Mesendoderm (in vitro differentiated cells): ENCODE data around the gene ELP2.
"Not testable (repeated sequence)": the region's sequence is repeated elsewhere in the genome, so short reads cannot be mapped to it uniquely, and the experiment has no call there.

Experiments used
- DNase-seq: peaks from one replicate; pipeline ENCODE4 v3.0.0; 2013
- H2AK5ac ChIP-seq: 2 replicates; pipeline ENCODE4 v1.6.1; 2013; ENCODE audit warnings: low read length, inconsistent platforms
- H2BK120ac ChIP-seq: 2 replicates; pipeline ENCODE4 v1.6.1; 2013; ENCODE audit warnings: low read depth, mild to moderate bottlenecking, low read length, moderate library complexity, mixed read lengths
- H2BK15ac ChIP-seq: replicated peaks from 2 replicates; pipeline ENCODE4 v1.6.1; 2013; ENCODE audit warnings: low read depth, mild to moderate bottlenecking, moderate library complexity
- H2BK5ac ChIP-seq: 2 replicates; pipeline ENCODE4 v1.6.1; 2013; ENCODE audit warnings: low read length, inconsistent platforms
- H3K18ac ChIP-seq: 2 replicates; pipeline ENCODE4 v1.6.1; 2013; ENCODE audit warnings: mild to moderate bottlenecking, low read length, mixed read lengths
- H3K23ac ChIP-seq: one replicate; pipeline ENCODE4 v1.6.1; 2013; ENCODE audit warnings: low read length
- H3K27ac ChIP-seq: 2 replicates; pipeline ENCODE4 v1.5.1; 2013; ENCODE audit warnings: low read depth, mild to moderate bottlenecking, inconsistent platforms, low read length, moderate library complexity
- H3K27me3 ChIP-seq: 2 replicates; pipeline ENCODE4 v1.6.1; 2013; ENCODE audit warnings: low read length, control low read depth, mild to moderate bottlenecking, inconsistent platforms; ENCODE audit not compliant: insufficient read depth, poor library complexity
- H3K36me3 ChIP-seq: 2 replicates; pipeline ENCODE4 v1.6.1; 2013; ENCODE audit warnings: low read length, inconsistent platforms; ENCODE audit not compliant: control insufficient read depth, insufficient read depth
- H3K4ac ChIP-seq: one replicate; pipeline ENCODE4 v1.6.1; 2013; ENCODE audit warnings: low read depth, mild to moderate bottlenecking, low read length, moderate library complexity
- H3K4me1 ChIP-seq: 2 replicates; pipeline ENCODE4 v1.6.1; 2013; ENCODE audit warnings: low read depth, low read length, inconsistent platforms; ENCODE audit not compliant: control insufficient read depth
- H3K4me2 ChIP-seq: 2 replicates; pipeline ENCODE4 v1.6.1; 2013; ENCODE audit warnings: low read length
- H3K4me3 ChIP-seq: 2 replicates; pipeline ENCODE4 v1.5.1; 2013; ENCODE audit warnings: mild to moderate bottlenecking, low read length
- H3K56ac ChIP-seq: one replicate; pipeline ENCODE4 v1.6.1; 2013; ENCODE audit warnings: low read length
- H3K79me1 ChIP-seq: 2 replicates; pipeline ENCODE4 v1.6.1; 2013; ENCODE audit warnings: low read length, inconsistent platforms
- H3K79me2 ChIP-seq: 2 replicates; pipeline ENCODE4 v1.6.1; 2013; ENCODE audit warnings: mild to moderate bottlenecking, low read length; ENCODE audit not compliant: control insufficient read depth, insufficient read depth
- H3K9ac ChIP-seq: 2 replicates; pipeline ENCODE4 v1.6.1; 2013; ENCODE audit warnings: low read length, inconsistent platforms
- H4K5ac ChIP-seq: one replicate; pipeline ENCODE4 v1.6.1; 2013; ENCODE audit warnings: low read length
- H4K8ac ChIP-seq: one replicate; pipeline ENCODE4 v1.6.1; 2013; ENCODE audit warnings: low read depth, mild to moderate bottlenecking, control low read depth, low read length, moderate library complexity
- WGBS: extraction: QIAGEN DNeasy Blood & Tissue Kit; methylation state at CpG from one replicate; pipeline ENCODE4 v1.1.7; 2013; ENCODE audit warnings: low lambda C conversion rate, missing lambda C conversion rate; ENCODE audit not compliant: insufficient coverage; ENCODE audit errors: extremely low coverage; 5-methylcytosine and 5-hydroxymethylcytosine counted together

ELP2 gene

GRCh38 chr18:36109737-36110136 lies 20.0 kb upstream of the ELP2 start:
- no peak overlapping the region for H2BK120ac ChIP-seq
- H4K8ac ChIP-seq: no peak overlapping the region
- H3K23ac ChIP-seq: no peak overlapping the region
- H3K79me1 ChIP-seq: no peaks in the 10 kb centered on the region
- H2AK5ac ChIP-seq: no peak overlapping the region
- H3K27me3 ChIP-seq: no peaks in the 10 kb centered on the region
- no peak overlapping the region for H3K4me3 ChIP-seq
- peaks cover 2% of the 10 kb centered on the region for H3K36me3 ChIP-seq
- no peak overlapping the region for H4K5ac ChIP-seq
- no peak overlapping the region for H3K18ac ChIP-seq
- DNase-seq: no peak
- no peak overlapping the region for H3K56ac ChIP-seq
- no peak overlapping the region for H3K4me2 ChIP-seq
- H2BK15ac ChIP-seq: no peak overlapping the region
- no peak overlapping the region for H3K9ac ChIP-seq
- no peaks in the 10 kb centered on the region for H3K79me2 ChIP-seq
- H2BK5ac ChIP-seq: no peak overlapping the region
- H3K4ac ChIP-seq: no peak overlapping the region
- no CpG with 5 or more reads among the region's 1 CpG for WGBS
- no peak overlapping the region for H3K27ac ChIP-seq
- H3K4me1 ChIP-seq: no peaks in the 10 kb centered on the region

DNA sequence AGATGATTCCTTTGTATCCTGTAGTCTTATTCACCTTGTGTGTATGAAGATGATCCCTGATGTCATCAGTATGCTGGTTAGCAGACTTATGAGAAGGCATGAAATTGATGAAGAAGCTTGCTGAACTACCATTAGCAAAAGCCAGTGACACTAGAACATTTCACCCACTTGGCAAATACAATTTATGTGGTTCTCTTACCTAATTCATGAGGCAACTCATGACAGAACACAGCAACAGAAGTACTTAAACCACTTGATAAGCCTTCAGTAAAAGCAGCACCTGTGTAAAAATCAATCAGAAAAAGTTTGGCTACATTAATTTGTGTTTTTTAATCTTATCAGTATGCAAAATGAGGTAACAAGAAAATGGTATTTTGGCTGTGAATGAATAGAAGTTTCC lies 17.4 kb upstream of the ELP2 start:
- Histone ChIP-seq H3K23ac (no peak overlapping the region), H3K4me3 (no peak overlapping the region), H3K27me3 (no peaks in the 10 kb centered on the region), H2BK120ac (no peak overlapping the region), H3K79me2 (no peaks in the 10 kb centered on the region), H3K9ac (no peak overlapping the region), H2AK5ac (no peak overlapping the region), H3K56ac (no peak overlapping the region), H3K4me1 (no peaks in the 10 kb centered on the region), H4K5ac (no peak overlapping the region), H3K4me2 (no peak overlapping the region), H3K27ac (no peak overlapping the region), H3K36me3 (peaks cover 2% of the 10 kb centered on the region), H2BK5ac (no peak overlapping the region), H4K8ac (no peak overlapping the region), H3K4ac (no peak overlapping the region), H3K79me1 (no peaks in the 10 kb centered on the region), H3K18ac (no peak overlapping the region), H2BK15ac (no peak overlapping the region)
- DNase-seq: no peak

- Histone ChIP-seq H3K79me1 (no peaks in the 10 kb centered on the region), H3K56ac (no peak overlapping the region), H3K27ac (no peak overlapping the region), H3K9ac (no peak overlapping the region), H3K4me3 (no peak overlapping the region), H3K27me3 (no peaks in the 10 kb centered on the region), H4K5ac (no peak overlapping the region), H3K4me2 (no peak overlapping the region), H4K8ac (no peak overlapping the region), H3K4me1 (no peaks in the 10 kb centered on the region), H3K79me2 (no peaks in the 10 kb centered on the region), H2AK5ac (no peak overlapping the region), H3K18ac (no peak overlapping the region), H3K23ac (no peak overlapping the region), H3K36me3 (peaks cover 2% of the 10 kb centered on the region), H3K4ac (no peak overlapping the region), H2BK5ac (no peak overlapping the region), H2BK120ac (no peak overlapping the region), H2BK15ac (no peak overlapping the region)
- no peak for DNase-seq
- WGBS: no CpG with 5 or more reads among the region's 4 CpGs
These were observed 15.4 kb upstream of the ELP2 start for GRCh38 chr18:36114251-36114650.

- Histone ChIP-seq H3K56ac (no peak overlapping the region), H3K79me2 (no peaks in the 10 kb centered on the region), H3K27me3 (no peaks in the 10 kb centered on the region), H3K23ac (no peak overlapping the region), H3K18ac (no peak overlapping the region), H2BK120ac (no peak overlapping the region), H2BK5ac (no peak overlapping the region), H4K8ac (no peak overlapping the region), H3K4me1 (no peaks in the 10 kb centered on the region), H3K4me3 (no peak overlapping the region), H2AK5ac (no peak overlapping the region), H3K9ac (no peak overlapping the region), H3K4me2 (no peak overlapping the region), H3K27ac (no peak overlapping the region), H4K5ac (no peak overlapping the region), H3K4ac (no peak overlapping the region), H3K36me3 (peaks cover 2% of the 10 kb centered on the region), H3K79me1 (no peaks in the 10 kb centered on the region), H2BK15ac (no peak overlapping the region)
- WGBS: no CpG with 5 or more reads among the region's 1 CpG
- DNase-seq: no peak
These were observed 15.0 kb upstream of the ELP2 start for GRCh38 chr18:36114738-36115137.

GRCh38 chr18:36116771-36117170 lies 12.9 kb upstream of the ELP2 start:
- H3K56ac ChIP-seq, H2BK120ac ChIP-seq, H3K4me1 ChIP-seq, DNase-seq, H3K27me3 ChIP-seq, H2AK5ac ChIP-seq, H3K4me3 ChIP-seq, H3K79me2 ChIP-seq, H3K23ac ChIP-seq, H4K5ac ChIP-seq, H4K8ac ChIP-seq, H3K36me3 ChIP-seq, H3K27ac ChIP-seq, H3K4ac ChIP-seq, H3K9ac ChIP-seq, H3K79me1 ChIP-seq, H2BK5ac ChIP-seq, H3K18ac ChIP-seq, H3K4me2 ChIP-seq, H2BK15ac ChIP-seq: not testable (repeated sequence)
- WGBS: no CpG with 5 or more reads among the region's 11 CpGs

DNA sequence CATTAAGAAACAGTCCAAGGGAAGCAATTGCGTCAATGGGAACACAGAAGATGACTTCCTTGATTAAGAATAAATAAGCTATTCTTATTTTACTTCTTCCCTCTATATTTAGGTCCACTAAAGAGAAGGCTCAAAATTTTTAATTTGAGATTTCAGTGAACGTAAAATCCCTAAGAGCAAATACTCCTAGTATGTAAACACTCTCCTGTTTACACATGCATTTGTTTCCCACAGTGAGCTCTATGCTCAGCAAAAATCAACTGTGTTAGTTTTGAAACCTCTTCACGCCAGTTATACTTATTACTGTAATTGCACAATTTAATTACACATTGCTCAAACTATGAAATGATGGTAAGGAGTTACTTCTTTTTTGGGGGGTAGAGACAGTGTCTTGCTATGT lies 9.4 kb upstream of the ELP2 start:
- Histone ChIP-seq H3K36me3 (no peaks in the 10 kb centered on the region), H3K56ac (no peak overlapping the region), H3K4me1 (no peaks in the 10 kb centered on the region), H3K27me3 (no peaks in the 10 kb centered on the region), H3K79me1 (no peaks in the 10 kb centered on the region), H3K4me2 (no peak overlapping the region), H3K9ac (no peak overlapping the region), H4K5ac (no peak overlapping the region), H3K4me3 (no peak overlapping the region), H4K8ac (peak overlapping the region; percentile 56), H2BK120ac (no peak overlapping the region), H3K79me2 (no peaks in the 10 kb centered on the region), H3K4ac (no peak overlapping the region), H2BK5ac (no peak overlapping the region), H2BK15ac (no peak overlapping the region), H3K27ac (no peak overlapping the region), H3K23ac (no peak overlapping the region), H2AK5ac (no peak overlapping the region), H3K18ac (no peak overlapping the region)
- WGBS: no CpG with 5 or more reads among the region's 3 CpGs
- no peak for DNase-seq
